ENCODE results near the gene TAF12.
A peak's percentile ranks its signal among the peaks of the same experiment; 100 is the strongest.
"Not testable (repeated sequence)": the region's sequence is repeated elsewhere in the genome, so short reads cannot be mapped to it uniquely, and the experiment has no call there.

The TAF12 gene

GRCh38 chr1:28642056-28642846 lies 616 bp downstream of the TAF12 start:
- Histone ChIP-seq H3K9ac (ENCODE audit: low read length) (peak overlapping the region; percentile 98), H3K4me1 (ENCODE audit: control insufficient read depth, insufficient read depth, low read length) (peaks cover 12% of the 10 kb centered on the region), H3K27me3 (replicated peaks; ENCODE audit: control insufficient read depth, insufficient read depth, low read length) (no peaks in the 10 kb centered on the region), H3K36me3 (ENCODE audit: control insufficient read depth, insufficient read depth, low read length, severe bottlenecking) (no peaks in the 10 kb centered on the region), H3K9me3 (ENCODE audit: control insufficient read depth, low read length) (no peaks in the 10 kb centered on the region), H3K4me3 (ENCODE audit: low read length) (peak overlapping the region; percentile 94)
- peak; percentile 61 for DNase-seq (ENCODE audit: low read depth)

GRCh38 chr1:28640766-28641165 lies 2.1 kb downstream of the TAF12 start:
- Histone ChIP-seq H3K27me3 (replicated peaks; ENCODE audit: control insufficient read depth, insufficient read depth, low read length) (no peaks in the 10 kb centered on the region), H3K9me3 (ENCODE audit: control insufficient read depth, low read length) (no peaks in the 10 kb centered on the region), H3K9ac (ENCODE audit: low read length) (no peak overlapping the region), H3K36me3 (ENCODE audit: control insufficient read depth, insufficient read depth, low read length, severe bottlenecking) (no peaks in the 10 kb centered on the region), H3K4me1 (ENCODE audit: control insufficient read depth, insufficient read depth, low read length) (peaks cover 12% of the 10 kb centered on the region), H3K4me3 (ENCODE audit: low read length) (no peak overlapping the region)
- no peak for DNase-seq (ENCODE audit: low read depth)

- no peak overlapping the region for H3K9ac ChIP-seq (ENCODE audit: low read length)
- peaks cover 3% of the 10 kb centered on the region for H3K4me1 ChIP-seq (ENCODE audit: control insufficient read depth, insufficient read depth, low read length)
- peaks cover 3% of the 10 kb centered on the region for H3K36me3 ChIP-seq (ENCODE audit: control insufficient read depth, insufficient read depth, low read length, severe bottlenecking)
- no peak overlapping the region for H3K4me3 ChIP-seq (ENCODE audit: low read length)
- no peaks in the 10 kb centered on the region for H3K27me3 ChIP-seq (replicated peaks; ENCODE audit: control insufficient read depth, insufficient read depth, low read length)
- DNase-seq (ENCODE audit: low read depth) = no peak
- no peaks in the 10 kb centered on the region for H3K9me3 ChIP-seq (ENCODE audit: control insufficient read depth, low read length)
These were observed 10.3 kb downstream of the TAF12 start for GRCh38 chr1:28632560-28632959.

GRCh38 chr1:28631713-28632112 lies 11.2 kb downstream of the TAF12 start:
- Histone ChIP-seq H3K9me3 (ENCODE audit: control insufficient read depth, low read length) (no peaks in the 10 kb centered on the region), H3K9ac (ENCODE audit: low read length) (no peak overlapping the region), H3K27me3 (replicated peaks; ENCODE audit: control insufficient read depth, insufficient read depth, low read length) (no peaks in the 10 kb centered on the region), H3K4me1 (ENCODE audit: control insufficient read depth, insufficient read depth, low read length) (peaks cover 3% of the 10 kb centered on the region), H3K4me3 (ENCODE audit: low read length) (no peak overlapping the region), H3K36me3 (ENCODE audit: control insufficient read depth, insufficient read depth, low read length, severe bottlenecking) (peaks cover 3% of the 10 kb centered on the region)
- DNase-seq (ENCODE audit: low read depth) = no peak

- peaks cover 56% of the 10 kb centered on the region for H3K36me3 ChIP-seq (ENCODE audit: control insufficient read depth, insufficient read depth, low read length, severe bottlenecking)
These were observed 29.7 kb downstream of the TAF12 start for GRCh38 chr1:28613175-28613574.

GRCh38 chr1:28606771-28607170 lies 36.1 kb downstream of the TAF12 start:
- no peak overlapping the region for H3K9ac ChIP-seq (ENCODE audit: low read length)
- DNase-seq (ENCODE audit: low read depth) = no peak
- H3K27me3 ChIP-seq (replicated peaks; ENCODE audit: control insufficient read depth, insufficient read depth, low read length) = no peaks in the 10 kb centered on the region
- no peak overlapping the region for H3K4me3 ChIP-seq (ENCODE audit: low read length)
- no peaks in the 10 kb centered on the region for H3K9me3 ChIP-seq (ENCODE audit: control insufficient read depth, low read length)
- peaks cover 8% of the 10 kb centered on the region for H3K4me1 ChIP-seq (ENCODE audit: control insufficient read depth, insufficient read depth, low read length)
- H3K36me3 ChIP-seq (ENCODE audit: control insufficient read depth, insufficient read depth, low read length, severe bottlenecking) = peaks cover 53% of the 10 kb centered on the region

More at GRCh38 chr1:28613175-28613574, 29.7 kb downstream of the TAF12 start:
- Histone ChIP-seq H3K4me3 (ENCODE audit: low read length) (no peak overlapping the region), H3K9me3 (ENCODE audit: control insufficient read depth, low read length) (no peaks in the 10 kb centered on the region), H3K4me1 (ENCODE audit: control insufficient read depth, insufficient read depth, low read length) (no peaks in the 10 kb centered on the region), H3K27me3 (replicated peaks; ENCODE audit: control insufficient read depth, insufficient read depth, low read length) (no peaks in the 10 kb centered on the region), H3K9ac (ENCODE audit: low read length) (no peak overlapping the region)
- no peak for DNase-seq (ENCODE audit: low read depth)

GRCh38 chr1:28604962-28605361 lies 37.9 kb downstream of the TAF12 start:
- no peak for DNase-seq (ENCODE audit: low read depth)
- no peak overlapping the region for H3K4me3 ChIP-seq (ENCODE audit: low read length)
- H3K36me3 ChIP-seq (ENCODE audit: control insufficient read depth, insufficient read depth, low read length, severe bottlenecking) = peaks cover 40% of the 10 kb centered on the region
- H3K4me1 ChIP-seq (ENCODE audit: control insufficient read depth, insufficient read depth, low read length) = peaks cover 14% of the 10 kb centered on the region
- no peaks in the 10 kb centered on the region for H3K9me3 ChIP-seq (ENCODE audit: control insufficient read depth, low read length)
- no peak overlapping the region for H3K9ac ChIP-seq (ENCODE audit: low read length)
- no peaks in the 10 kb centered on the region for H3K27me3 ChIP-seq (replicated peaks; ENCODE audit: control insufficient read depth, insufficient read depth, low read length)

GRCh38 chr1:28604411-28604810 lies 38.5 kb downstream of the TAF12 start:
- Histone ChIP-seq H3K9me3 (ENCODE audit: control insufficient read depth, low read length) (no peaks in the 10 kb centered on the region), H3K27me3 (replicated peaks; ENCODE audit: control insufficient read depth, insufficient read depth, low read length) (no peaks in the 10 kb centered on the region), H3K4me1 (ENCODE audit: control insufficient read depth, insufficient read depth, low read length) (peaks cover 14% of the 10 kb centered on the region), H3K4me3 (ENCODE audit: low read length) (no peak overlapping the region), H3K9ac (ENCODE audit: low read length) (no peak overlapping the region), H3K36me3 (ENCODE audit: control insufficient read depth, insufficient read depth, low read length, severe bottlenecking) (peaks cover 34% of the 10 kb centered on the region)
- no peak for DNase-seq (ENCODE audit: low read depth)

- DNase-seq (ENCODE audit: low read depth) = peak; percentile 95
- peaks cover 31% of the 10 kb centered on the region for H3K36me3 ChIP-seq (ENCODE audit: control insufficient read depth, insufficient read depth, low read length, severe bottlenecking)
- no peak overlapping the region for H3K9ac ChIP-seq (ENCODE audit: low read length)
- no peaks in the 10 kb centered on the region for H3K9me3 ChIP-seq (ENCODE audit: control insufficient read depth, low read length)
- no peak overlapping the region for H3K4me3 ChIP-seq (ENCODE audit: low read length)
- peaks cover 14% of the 10 kb centered on the region for H3K4me1 ChIP-seq (ENCODE audit: control insufficient read depth, insufficient read depth, low read length)
- no peaks in the 10 kb centered on the region for H3K27me3 ChIP-seq (replicated peaks; ENCODE audit: control insufficient read depth, insufficient read depth, low read length)
These were observed 40.1 kb downstream of the TAF12 start for GRCh38 chr1:28602536-28603439.

GRCh38 chr1:28601696-28602095 lies 41.2 kb downstream of the TAF12 start:
- Histone ChIP-seq H3K9ac (ENCODE audit: low read length) (peak overlapping the region; percentile 13), H3K27me3 (replicated peaks; ENCODE audit: control insufficient read depth, insufficient read depth, low read length) (no peaks in the 10 kb centered on the region), H3K36me3 (ENCODE audit: control insufficient read depth, insufficient read depth, low read length, severe bottlenecking) (peaks cover 22% of the 10 kb centered on the region), H3K4me3 (ENCODE audit: low read length) (peak overlapping the region; percentile 54), H3K4me1 (ENCODE audit: control insufficient read depth, insufficient read depth, low read length) (peaks cover 14% of the 10 kb centered on the region), H3K9me3 (ENCODE audit: control insufficient read depth, low read length) (no peaks in the 10 kb centered on the region)
- peak; percentile 95 for DNase-seq (ENCODE audit: low read depth)

GRCh38 chr1:28596276-28596675 lies 46.6 kb downstream of the TAF12 start:
- not testable (repeated sequence) for H3K36me3 ChIP-seq (ENCODE audit: control insufficient read depth, insufficient read depth, low read length, severe bottlenecking); H3K4me1 ChIP-seq (ENCODE audit: control insufficient read depth, insufficient read depth, low read length); H3K4me3 ChIP-seq (ENCODE audit: low read length); H3K27me3 ChIP-seq (replicated peaks; ENCODE audit: control insufficient read depth, insufficient read depth, low read length); H3K9ac ChIP-seq (ENCODE audit: low read length); H3K9me3 ChIP-seq (ENCODE audit: control insufficient read depth, low read length); DNase-seq (ENCODE audit: low read depth)

Measured in adipocyte (in vitro differentiated cells).